ENCODE measurements around the gene MMAA. TPM values are rescaled to one million over a fixed set of nuclear protein-coding genes. Genes with fewer than 3 reads are reported as not detected.
A peak's percentile ranks its signal among the peaks of the same experiment; 100 is the strongest.
"Not testable (repeated sequence)": the region's sequence is repeated elsewhere in the genome, so short reads cannot be mapped to it uniquely, and the experiment has no call there.

MMAA gene
- 11.3 and 13.5 TPM in 2 replicates for total RNA-seq

GRCh38 chr4:145618932-145619638, at the start of gene MMAA:
Gene MMAA (plus strand): TSS chr4:145619385. CDS start chr4:145639140, 19,755 bp downstream.
- DNase-seq, result peak; percentile 98
- peaks cover under 1% of the 10 kb centered on the region for H3K27me3 Mint-ChIP-seq
- ChIA-PET POLR2A (interaction anchor here (0.6 to 2.0 kb wide), 7 partner anchors 10 to 1998 kb away, joined by 3 to 15 read pairs (median 4); partner anchors contain the start of genes ABCE1, ANAPC10, TMEM184C and ZNF827), CTCF (interaction anchor here (1.5 to 3.2 kb wide), 3 partner anchors 385 to 437 kb away, joined by 3 to 12 read pairs (median 5); no protein-coding TSS in a partner anchor)
- H3K4me1 Mint-ChIP-seq, result peaks cover 24% of the 10 kb centered on the region
- TF ChIP-seq CTCF (IDR thresholded peaks at IDR 0.05), result no peak
- H3K9me3 Mint-ChIP-seq, result peaks cover 3% of the 10 kb centered on the region
- H3K4me3 Mint-ChIP-seq, result peak within 1 kb of the TSS; percentile 94
- peaks cover 10% of the 10 kb centered on the region for H3K36me3 Mint-ChIP-seq (ENCODE audit: low read depth)
- intact Hi-C loops (cut with micrococcal nuclease), result loop anchor here (1.0 to 10.0 kb wide), 13 partner anchors 114 to 1998 kb away; partner anchors contain the start of genes ABCE1, ANAPC10, LSM6 and OTUD4
- ATAC-seq (ENCODE audit: low read depth), result peak; percentile 95
- H3K27ac Mint-ChIP-seq, result peak within 1 kb of the TSS; percentile 92

- H3K27me3 Mint-ChIP-seq; H3K4me1 Mint-ChIP-seq; CTCF ChIA-PET; H3K36me3 Mint-ChIP-seq (ENCODE audit: low read depth); H3K4me3 Mint-ChIP-seq; ATAC-seq (ENCODE audit: low read depth); POLR2A ChIA-PET; intact Hi-C loops (cut with micrococcal nuclease); DNase-seq; H3K27ac Mint-ChIP-seq: not testable (repeated sequence)
- H3K9me3 Mint-ChIP-seq, result peaks cover 11% of the 10 kb centered on the region
Observed at GRCh38 chr4:145574546-145574945, 44.6 kb upstream of the MMAA start.

- DNase-seq (no peak), ATAC-seq (ENCODE audit: low read depth) (no peak)
- TF ChIP-seq CTCF (IDR thresholded peaks at IDR 0.05), result no peak
- POLR2A ChIA-PET, result no interaction called here
- Mint-ChIP-seq H3K9me3 (peaks cover 7% of the 10 kb centered on the region), H3K4me1 (no peaks in the 10 kb centered on the region), H3K27ac (no peak overlapping the region), H3K27me3 (peaks cover 4% of the 10 kb centered on the region), H3K36me3 (ENCODE audit: low read depth) (no peaks in the 10 kb centered on the region), H3K4me3 (no peak overlapping the region)
- intact Hi-C loops (cut with micrococcal nuclease), result no loop called here
- CTCF ChIA-PET, result no interaction called here
Observed at GRCh38 chr4:145580906-145581305, 38.3 kb upstream of the MMAA start.

GRCh38 chr4:145583191-145584055, 35.8 kb upstream of the MMAA start:
- H3K36me3 Mint-ChIP-seq (ENCODE audit: low read depth), result no peaks in the 10 kb centered on the region
- TF ChIP-seq CTCF (IDR thresholded peaks at IDR 0.05), result no peak
- intact Hi-C loops (cut with micrococcal nuclease), result no loop called here
- peaks cover 4% of the 10 kb centered on the region for H3K9me3 Mint-ChIP-seq
- no peaks in the 10 kb centered on the region for H3K27me3 Mint-ChIP-seq
- CTCF ChIA-PET, result no interaction called here
- POLR2A ChIA-PET, result no interaction called here
- no peak overlapping the region for H3K27ac Mint-ChIP-seq
- ATAC-seq (ENCODE audit: low read depth), result no peak
- DNase-seq, result no peak
- H3K4me3 Mint-ChIP-seq, result no peak overlapping the region
- H3K4me1 Mint-ChIP-seq, result no peaks in the 10 kb centered on the region

- Mint-ChIP-seq H3K9me3 (peaks cover 3% of the 10 kb centered on the region), H3K27me3 (peaks cover 3% of the 10 kb centered on the region), H3K4me3 (no peak overlapping the region), H3K4me1 (no peaks in the 10 kb centered on the region), H3K36me3 (ENCODE audit: low read depth) (no peaks in the 10 kb centered on the region), H3K27ac (no peak overlapping the region)
- ATAC-seq (ENCODE audit: low read depth) (no peak), DNase-seq (no peak)
- CTCF ChIA-PET, result no interaction called here
- no peak for TF ChIP-seq CTCF (IDR thresholded peaks at IDR 0.05)
- intact Hi-C loops (cut with micrococcal nuclease), result no loop called here
- POLR2A ChIA-PET, result no interaction called here
Observed at GRCh38 chr4:145587088-145587754, 32.0 kb upstream of the MMAA start.

GRCh38 chr4:145589381-145589780, 29.8 kb upstream of the MMAA start:
- H3K4me1 Mint-ChIP-seq; H3K4me3 Mint-ChIP-seq; H3K36me3 Mint-ChIP-seq (ENCODE audit: low read depth); CTCF ChIA-PET; POLR2A ChIA-PET; H3K9me3 Mint-ChIP-seq; intact Hi-C loops (cut with micrococcal nuclease); ATAC-seq (ENCODE audit: low read depth); H3K27me3 Mint-ChIP-seq; H3K27ac Mint-ChIP-seq; DNase-seq: not testable (repeated sequence)

All from activated B cell treated with CpG ODN at 0.5 μM for 24 hours (primary cell).